Progenitor cell of endocrine pancreas (in vitro differentiated cells): Measurements from ENCODE around the gene SKA1. TPM values are rescaled to one million over a fixed set of nuclear protein-coding genes. Genes with fewer than 3 reads are reported as not detected.
"Not testable (repeated sequence)": the region's sequence is repeated elsewhere in the genome, so short reads cannot be mapped to it uniquely, and the experiment has no call there.

ENCODE experiments used
- DNase-seq: peaks from one replicate; pipeline ENCODE4 v3.0.0; 2021; ENCODE audit warnings: low spot score; ENCODE audit not compliant: unreplicated experiment
- H3K27ac Mint-ChIP-seq: 2 replicates; pipeline ENCODE4 v1.8.0; 2021; ENCODE audit warnings: mild to moderate bottlenecking, moderate library complexity, mixed read lengths
- H3K27me3 Mint-ChIP-seq: 2 replicates; pipeline ENCODE4 v1.8.0; 2021; ENCODE audit warnings: mixed read lengths
- H3K36me3 Mint-ChIP-seq: 2 replicates; pipeline ENCODE4 v1.8.0; 2022; ENCODE audit warnings: mixed read lengths; ENCODE audit not compliant: insufficient read depth
- H3K4me1 Mint-ChIP-seq: 2 replicates; pipeline ENCODE4 v1.8.0; 2021; ENCODE audit warnings: low read depth, mixed read lengths
- H3K4me3 Mint-ChIP-seq: 2 replicates; pipeline ENCODE4 v1.8.0; 2021; ENCODE audit warnings: low read depth, mild to moderate bottlenecking, moderate library complexity, mixed read lengths
- H3K9me3 Mint-ChIP-seq: 2 replicates; pipeline ENCODE4 v1.8.0; 2021; ENCODE audit warnings: low read depth, mixed read lengths
- CTCF ChIP-seq: fragments of 200-600 bp; sonication (generic); IDR thresholded peaks from one replicate; pipeline ENCODE4 v1.5.0; 2021; ENCODE audit warnings: antibody characterized with exemption, mild to moderate bottlenecking; ENCODE audit not compliant: unreplicated experiment
- total RNA-seq: library from RNA; stranded (reverse); gene quantifications from 2 replicates; pipeline ENCODE4 v1.2.1, GENCODE V29; 2021

SKA1 gene
- total RNA-seq, 1 donor from 2014 or later = 16.0 TPM

- peaks cover 8% of the 10 kb centered on the region for H3K9me3 Mint-ChIP-seq
- no peak overlapping the region for H3K4me3 Mint-ChIP-seq
- no peaks in the 10 kb centered on the region for H3K27me3 Mint-ChIP-seq
- H3K4me1 Mint-ChIP-seq = peaks cover 9% of the 10 kb centered on the region
- H3K36me3 Mint-ChIP-seq = peaks cover 7% of the 10 kb centered on the region
- DNase-seq = no peak
- no peak overlapping the region for H3K27ac Mint-ChIP-seq
- TF ChIP-seq CTCF = peak; percentile 71
Observed at GRCh38 chr18:50429207-50429948, 54.5 kb downstream of the SKA1 start.

- no peaks in the 10 kb centered on the region for H3K27me3 Mint-ChIP-seq
- no peak for DNase-seq
- H3K36me3 Mint-ChIP-seq = no peaks in the 10 kb centered on the region
- no peak overlapping the region for H3K4me3 Mint-ChIP-seq
- H3K4me1 Mint-ChIP-seq = peaks cover 8% of the 10 kb centered on the region
- H3K9me3 Mint-ChIP-seq = no peaks in the 10 kb centered on the region
- H3K27ac Mint-ChIP-seq = no peak overlapping the region
- TF ChIP-seq CTCF = no peak
Observed at GRCh38 chr18:50432915-50433314, 58.1 kb downstream of the SKA1 start.

GRCh38 chr18:50436742-50437141 is 61.9 kb downstream of the SKA1 start:
- not testable (repeated sequence) for DNase-seq, H3K27ac Mint-ChIP-seq, H3K4me3 Mint-ChIP-seq

GRCh38 chr18:50439460-50440015 is 64.7 kb downstream of the SKA1 start:
- DNase-seq = no peak
- TF ChIP-seq CTCF = no peak
- peaks cover 17% of the 10 kb centered on the region for H3K4me1 Mint-ChIP-seq

More at GRCh38 chr18:50436742-50437141, 61.9 kb downstream of the SKA1 start:
- H3K9me3 Mint-ChIP-seq, H3K36me3 Mint-ChIP-seq, H3K27me3 Mint-ChIP-seq: not testable (repeated sequence)
- H3K4me1 Mint-ChIP-seq = peaks cover 17% of the 10 kb centered on the region

GRCh38 chr18:50441016-50441415 is 66.2 kb downstream of the SKA1 start:
- H3K27ac Mint-ChIP-seq = no peak overlapping the region
- no peaks in the 10 kb centered on the region for H3K27me3 Mint-ChIP-seq
- H3K9me3 Mint-ChIP-seq = peaks cover 7% of the 10 kb centered on the region

More at GRCh38 chr18:50439460-50440015, 64.7 kb downstream of the SKA1 start:
- no peak overlapping the region for H3K4me3 Mint-ChIP-seq
- no peak overlapping the region for H3K27ac Mint-ChIP-seq
- no peaks in the 10 kb centered on the region for H3K27me3 Mint-ChIP-seq
- no peaks in the 10 kb centered on the region for H3K36me3 Mint-ChIP-seq
- no peaks in the 10 kb centered on the region for H3K9me3 Mint-ChIP-seq

More at GRCh38 chr18:50441016-50441415, 66.2 kb downstream of the SKA1 start:
- H3K4me1 Mint-ChIP-seq = peaks cover 17% of the 10 kb centered on the region
- no peak overlapping the region for H3K4me3 Mint-ChIP-seq
- peaks cover 5% of the 10 kb centered on the region for H3K36me3 Mint-ChIP-seq
- no peak for DNase-seq
- TF ChIP-seq CTCF = no peak
